SK-N-MC (cell line): ENCODE results near the gene AZGP1.
"Not testable (repeated sequence)": the region's sequence is repeated elsewhere in the genome, so short reads cannot be mapped to it uniquely, and the experiment has no call there.

ENCODE experiments used
- DNase-seq: peaks from one replicate; pipeline ENCODE4 v3.0.0-alpha.2; 2011; ENCODE audit warnings: low read depth, low spot score
- H3K27ac ChIP-seq: fragments of 200-600 bp; sonication (generic); 2 replicates; pipeline ENCODE4 v1.5.1; 2016; ENCODE audit warnings: mixed run types
- H3K36me3 ChIP-seq: fragments of 200-600 bp; sonication (generic); 2 replicates; pipeline ENCODE4 v1.6.1; 2017; ENCODE audit warnings: antibody characterized with exemption, low read length, mixed read lengths; ENCODE audit not compliant: insufficient read depth
- H3K4me3 ChIP-seq: fragments of 200-600 bp; sonication (generic); 2 replicates; pipeline ENCODE4 v1.5.1; 2016
- H3K9ac ChIP-seq: fragments of 200-600 bp; sonication (generic); 2 replicates; pipeline ENCODE4 v1.8.0; 2017; ENCODE audit warnings: mixed run types, mixed read lengths; ENCODE audit not compliant: insufficient read length
- H3K9me3 ChIP-seq: fragments of 200-600 bp; sonication (generic); 2 replicates; pipeline ENCODE4 v1.6.1; 2017; ENCODE audit warnings: low read depth, mild to moderate bottlenecking, antibody characterized with exemption, low read length, moderate library complexity, mixed read lengths
- EZH2 ChIP-seq: fragments of 200-600 bp; sonication (generic); IDR thresholded peaks from one replicate; pipeline ENCODE4 v1.6.1; 2017; ENCODE audit warnings: antibody characterized with exemption
- FOXP2 ChIP-seq: optimal IDR thresholded peaks from 2 replicates; pipeline ENCODE3; 2011; ENCODE audit warnings: mild to moderate bottlenecking, moderate library complexity; ENCODE audit not compliant: insufficient read depth; ENCODE audit errors: extremely low read length, control extremely low read depth
- POLR2AphosphoS5 ChIP-seq: IDR thresholded peaks from 2 replicates; pipeline ENCODE4 v1.6.1; 2012; ENCODE audit warnings: mild to moderate bottlenecking, low read depth, low read length, borderline replicate concordance

Gene AZGP1

GRCh38 chr7:99969298-99969697 is 6.5 kb downstream of the AZGP1 start:
- TF ChIP-seq POLR2AphosphoS5 = no peak
- TF ChIP-seq EZH2 = no peak
- TF ChIP-seq FOXP2 = no peak
- no peaks in the 10 kb centered on the region for H3K9me3 ChIP-seq
- H3K36me3 ChIP-seq = no peaks in the 10 kb centered on the region
- no peak for DNase-seq
- no peak overlapping the region for H3K9ac ChIP-seq
- H3K27ac ChIP-seq = no peak overlapping the region
- no peak overlapping the region for H3K4me3 ChIP-seq

- Histone ChIP-seq H3K4me3 (peak overlapping the region; percentile 10; the same call in 1 of the 2 replicates), H3K36me3 (no peaks in the 10 kb centered on the region), H3K9ac (no peak overlapping the region), H3K27ac (no peak overlapping the region), H3K9me3 (no peaks in the 10 kb centered on the region)
- TF ChIP-seq EZH2 (no peak), FOXP2 (no peak), POLR2AphosphoS5 (no peak)
- no peak for DNase-seq
Measured at GRCh38 chr7:99958564-99959227, 17.1 kb downstream of the AZGP1 start.

- no peak for DNase-seq
- Histone ChIP-seq H3K27ac (no peak overlapping the region), H3K9ac (no peak overlapping the region), H3K9me3 (0 out of 2 replicates have a peak, but pooled peaks cover 4% of the 10 kb centered on the region), H3K4me3 (no peak overlapping the region), H3K36me3 (no peaks in the 10 kb centered on the region)
- TF ChIP-seq FOXP2 (no peak), EZH2 (no peak), POLR2AphosphoS5 (no peak)
Measured at GRCh38 chr7:99955247-99955646, 20.6 kb downstream of the AZGP1 start.

GRCh38 chr7:99954643-99955042 is 21.2 kb downstream of the AZGP1 start:
- not testable (repeated sequence) for DNase-seq, H3K9ac ChIP-seq, H3K4me3 ChIP-seq, H3K36me3 ChIP-seq, H3K27ac ChIP-seq, H3K9me3 ChIP-seq

DNA sequence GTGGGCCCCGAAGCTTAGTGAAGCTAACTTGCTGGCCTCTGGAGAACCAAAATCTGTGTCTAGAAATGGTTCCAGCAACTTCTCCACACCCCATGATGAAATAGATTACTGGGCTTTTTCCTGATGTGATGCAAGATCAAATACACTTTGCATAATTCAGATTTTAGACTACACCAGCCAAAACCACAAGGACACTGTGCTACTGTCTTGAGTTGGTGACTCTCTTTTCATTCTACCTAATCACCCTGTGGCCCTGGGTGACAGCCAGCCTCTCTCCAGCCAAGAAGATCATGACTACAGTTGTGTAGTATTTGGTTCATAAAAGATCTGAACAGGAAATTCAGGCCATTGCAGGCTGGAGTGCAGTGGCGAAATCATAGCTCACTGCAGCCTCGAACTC is 22.2 kb downstream of the AZGP1 start:
- Histone ChIP-seq H3K4me3 (no peak overlapping the region), H3K9ac (no peak overlapping the region), H3K36me3 (no peaks in the 10 kb centered on the region), H3K27ac (peak overlapping the region; percentile 27; the same call in 1 of the 2 replicates), H3K9me3 (0 out of 2 replicates have a peak, but pooled peaks cover 4% of the 10 kb centered on the region)
- no peak for DNase-seq
- TF ChIP-seq EZH2 = no peak
- TF ChIP-seq FOXP2 = no peak
- TF ChIP-seq POLR2AphosphoS5 = no peak

DNA sequence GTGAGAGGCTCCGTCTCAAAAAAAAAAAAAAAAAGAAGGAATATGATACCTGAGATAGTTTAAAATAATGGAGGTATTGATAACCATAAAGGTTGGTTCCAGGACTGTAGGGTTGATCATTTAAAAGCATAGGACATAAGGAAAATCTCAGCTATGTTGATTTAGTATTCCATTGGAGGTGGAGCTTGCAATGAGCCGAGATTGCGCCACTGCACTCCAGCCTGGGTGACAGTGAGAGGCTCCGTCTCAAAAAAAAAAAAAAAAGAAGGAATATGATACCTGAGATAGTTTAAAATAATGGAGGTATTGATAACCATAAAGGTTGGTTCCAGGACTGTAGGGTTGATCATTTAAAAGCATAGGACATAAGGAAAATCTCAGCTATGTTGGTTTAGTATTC is 23.2 kb downstream of the AZGP1 start:
- not testable (repeated sequence) for H3K9ac ChIP-seq, H3K4me3 ChIP-seq, H3K36me3 ChIP-seq, H3K9me3 ChIP-seq, H3K27ac ChIP-seq, DNase-seq

- H3K36me3 ChIP-seq, H3K9me3 ChIP-seq, DNase-seq, H3K27ac ChIP-seq, H3K4me3 ChIP-seq, H3K9ac ChIP-seq: not testable (repeated sequence)
Measured at GRCh38 chr7:99950819-99951218, 25.0 kb downstream of the AZGP1 start.

DNA sequence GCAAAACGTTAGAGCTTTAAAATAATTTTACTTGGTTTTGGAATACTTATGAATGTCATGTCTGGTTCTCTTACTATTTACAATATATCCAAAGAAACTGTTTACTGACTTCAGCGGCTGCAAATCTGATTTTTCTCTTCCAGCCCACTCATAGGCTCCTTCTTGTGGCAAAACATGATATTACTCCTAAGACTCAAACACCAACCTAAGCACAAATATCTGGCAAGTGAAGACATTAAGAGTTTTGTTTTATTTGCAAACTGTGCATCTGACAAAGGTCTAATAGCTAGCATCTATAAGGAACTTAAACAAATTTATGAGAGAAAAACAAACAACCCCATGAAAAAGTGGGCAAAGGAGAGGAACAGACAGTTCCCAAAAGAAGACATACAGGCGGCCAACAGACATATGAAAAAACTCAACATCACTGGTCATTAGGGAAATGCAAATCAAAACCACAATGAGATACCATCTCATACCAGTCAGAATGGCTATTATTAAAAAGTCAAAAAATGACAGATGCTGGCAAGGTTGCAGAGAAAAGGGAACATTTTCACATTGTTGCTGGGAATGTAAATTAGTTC is 26.1 kb downstream of the AZGP1 start:
- H3K9me3 ChIP-seq = 0 out of 2 replicates have a peak, but pooled peaks cover 4% of the 10 kb centered on the region
- no peak for DNase-seq
- H3K36me3 ChIP-seq = no peaks in the 10 kb centered on the region
- H3K9ac ChIP-seq = no peak overlapping the region
- TF ChIP-seq FOXP2 = no peak
- no peak for TF ChIP-seq EZH2
- H3K4me3 ChIP-seq = no peak overlapping the region
- no peak overlapping the region for H3K27ac ChIP-seq

DNA sequence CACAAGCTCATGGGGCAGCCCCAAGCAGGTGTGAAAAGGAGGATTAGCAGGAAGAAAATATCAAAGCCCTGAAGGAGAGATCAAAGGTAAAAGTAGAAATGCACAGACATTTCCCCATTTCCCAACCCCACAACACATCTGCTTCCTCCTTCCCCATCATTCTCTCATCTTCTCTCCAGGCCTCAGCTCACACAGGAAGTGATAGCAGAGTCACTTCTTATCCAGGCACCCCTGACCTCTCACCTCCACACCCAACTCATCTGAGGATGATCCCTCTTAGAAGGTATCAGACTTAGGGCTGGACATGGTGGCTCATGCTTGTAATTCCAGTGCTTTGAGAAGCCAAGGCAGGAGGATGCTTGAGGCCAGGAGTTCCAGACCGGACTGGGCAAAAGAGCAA is 28.2 kb downstream of the AZGP1 start:
- H3K27ac ChIP-seq = no peak overlapping the region
- H3K4me3 ChIP-seq = no peak overlapping the region
- TF ChIP-seq EZH2 (no peak), FOXP2 (no peak), POLR2AphosphoS5 (no peak)
- no peaks in the 10 kb centered on the region for H3K36me3 ChIP-seq
- no peak for DNase-seq
- H3K9ac ChIP-seq = no peak overlapping the region
- 0 out of 2 replicates have a peak, but pooled peaks cover 4% of the 10 kb centered on the region for H3K9me3 ChIP-seq
